NCI-H2196 treated with DMSO at 0.1 percent for 48 hours (cell line): Measurements from ENCODE around the gene SUFU.
"Not testable (repeated sequence)": the region's sequence is repeated elsewhere in the genome, so short reads cannot be mapped to it uniquely, and the experiment has no call there.

Experiments used
- DNase-seq: peaks from one replicate; lab custom pipeline; 2025; ENCODE audit not compliant: unreplicated experiment; lab: John Stamatoyannopoulos, UW

Gene SUFU

GRCh38 chr10:102479651-102480050 lies 24.1 kb upstream of the SUFU start:
- DNase-seq = no peak

GRCh38 chr10:102480396-102480795 lies 23.4 kb upstream of the SUFU start:
- no peak for DNase-seq

GRCh38 chr10:102484021-102484420 lies 19.8 kb upstream of the SUFU start:
- DNase-seq = no peak

- DNase-seq = no peak
Measured at GRCh38 chr10:102485093-102485784, 18.5 kb upstream of the SUFU start.

- DNase-seq = no peak
Measured at GRCh38 chr10:102491136-102491535, 12.6 kb upstream of the SUFU start.

GRCh38 chr10:102492344-102492939 lies 11.3 kb upstream of the SUFU start:
- DNase-seq = no peak

GRCh38 chr10:102492983-102493382 lies 10.8 kb upstream of the SUFU start:
- no peak for DNase-seq

- no peak for DNase-seq
Measured at GRCh38 chr10:102493771-102494170, 10.0 kb upstream of the SUFU start.

GRCh38 chr10:102497545-102497944 lies 6.2 kb upstream of the SUFU start:
- no peak for DNase-seq

GRCh38 chr10:102499356-102499755 lies 4.4 kb upstream of the SUFU start:
- DNase-seq = no peak

- DNase-seq = not testable (repeated sequence)
Measured at GRCh38 chr10:102500686-102501085, 3.1 kb upstream of the SUFU start.

GRCh38 chr10:102501201-102502028 lies 2.4 kb upstream of the SUFU start:
- DNase-seq = no peak

- DNase-seq = peak; percentile 81
Measured at GRCh38 chr10:102502029-102502336, 1.8 kb upstream of the SUFU start.

GRCh38 chr10:102502337-102503151 lies 1.2 kb upstream of the SUFU start, which contains the start of gene ACTR1A:
Gene ACTR1A (minus strand): TSS chr10:102502712. CDS start chr10:102502647, 65 bp downstream.
- DNase-seq = peak; percentile 90

- no peak for DNase-seq
Measured at GRCh38 chr10:102504179-102504975, 605 bp downstream of the SUFU start.

GRCh38 chr10:102504976-102505300 lies 1.2 kb downstream of the SUFU start:
- DNase-seq = no peak

- no peak for DNase-seq
Measured at GRCh38 chr10:102505462-102506115, 1.8 kb downstream of the SUFU start.

- DNase-seq = no peak
Measured at GRCh38 chr10:102507521-102507920, 3.7 kb downstream of the SUFU start.

- no peak for DNase-seq
Measured at GRCh38 chr10:102508506-102508905, 4.7 kb downstream of the SUFU start.

GRCh38 chr10:102509387-102509786 lies 5.6 kb downstream of the SUFU start:
- DNase-seq = no peak
